H9 (cell line): ENCODE measurements around the gene SLC39A2. TPM values are rescaled to one million over a fixed set of nuclear protein-coding genes. Genes with fewer than 3 reads are reported as not detected.
A peak's percentile ranks its signal among the peaks of the same experiment; 100 is the strongest.

ENCODE experiments used
- DNase-seq: peaks from one replicate; pipeline ENCODE4 v3.0.0-alpha.2; 2017
- H2AFZ ChIP-seq: one replicate; pipeline ENCODE4 v1.6.1; 2013; ENCODE audit warnings: mild to moderate bottlenecking, low read length, control low read depth, moderate library complexity
- H2AK5ac ChIP-seq: 2 replicates; pipeline ENCODE4 v1.6.1; 2013; ENCODE audit warnings: low read length, control low read depth, mixed read lengths; ENCODE audit not compliant: insufficient read length
- H2BK120ac ChIP-seq: one replicate; pipeline ENCODE4 v1.6.1; 2013; ENCODE audit warnings: low read depth, mild to moderate bottlenecking, low read length, control low read depth, inconsistent platforms; ENCODE audit not compliant: poor library complexity, severe bottlenecking
- H2BK12ac ChIP-seq: 2 replicates; pipeline ENCODE4 v1.6.1; 2013; ENCODE audit warnings: low read length, control low read depth, mixed read lengths, low read depth; ENCODE audit not compliant: insufficient read length
- H2BK15ac ChIP-seq: 2 replicates; pipeline ENCODE4 v1.6.1; 2013; ENCODE audit warnings: low read depth, low read length, control low read depth
- H2BK20ac ChIP-seq: one replicate; pipeline ENCODE4 v1.6.1; 2013; ENCODE audit warnings: low read depth, mild to moderate bottlenecking, low read length, control low read depth, inconsistent platforms; ENCODE audit not compliant: poor library complexity, severe bottlenecking
- H2BK5ac ChIP-seq: 2 replicates; pipeline ENCODE4 v1.6.1; 2013; ENCODE audit warnings: low read length, control low read depth, mixed read lengths; ENCODE audit not compliant: insufficient read length
- H3K14ac ChIP-seq: 2 replicates; pipeline ENCODE4 v1.6.1; 2013; ENCODE audit warnings: low read length, control low read depth; ENCODE audit not compliant: insufficient read depth
- H3K18ac ChIP-seq: 2 replicates; pipeline ENCODE4 v1.6.1; 2013; ENCODE audit warnings: low read depth, mild to moderate bottlenecking, mixed read lengths, low read length, control low read depth; ENCODE audit not compliant: insufficient read length
- H3K23ac ChIP-seq: 2 replicates; pipeline ENCODE4 v1.6.1; 2013; ENCODE audit warnings: low read length, control low read depth, mixed read lengths, low read depth; ENCODE audit not compliant: insufficient read length
- H3K23me2 ChIP-seq: 2 replicates; pipeline ENCODE4 v1.6.1; 2013; ENCODE audit warnings: low read depth, mild to moderate bottlenecking, mixed read lengths, low read length, control low read depth; ENCODE audit not compliant: insufficient read length, poor library complexity, severe bottlenecking
- H3K27ac ChIP-seq: 2 replicates; pipeline ENCODE4 v1.5.1; 2013; ENCODE audit warnings: low read length, control low read depth, mixed read lengths, low read depth; ENCODE audit not compliant: insufficient read length
- H3K27me3 ChIP-seq: 2 replicates; pipeline ENCODE4 v1.6.1; 2013; ENCODE audit warnings: low read length, control low read depth, inconsistent platforms; ENCODE audit not compliant: insufficient read depth
- H3K4ac ChIP-seq: 2 replicates; pipeline ENCODE4 v1.6.1; 2013; ENCODE audit warnings: low read depth, mild to moderate bottlenecking, control low read depth, inconsistent platforms, low read length, moderate library complexity
- H3K4me1 ChIP-seq: 2 replicates; pipeline ENCODE4 v1.6.1; 2013; ENCODE audit warnings: low read length, control low read depth, inconsistent platforms; ENCODE audit not compliant: insufficient read depth
- H3K4me2 ChIP-seq: 2 replicates; pipeline ENCODE4 v1.6.1; 2013; ENCODE audit warnings: low read length, control low read depth, mixed read lengths; ENCODE audit not compliant: insufficient read length, insufficient read depth
- H3K56ac ChIP-seq: 2 replicates; pipeline ENCODE4 v1.6.1; 2013; ENCODE audit warnings: low read depth, mild to moderate bottlenecking, mixed read lengths, low read length, control low read depth; ENCODE audit not compliant: insufficient read length
- H3K79me1 ChIP-seq: 2 replicates; pipeline ENCODE4 v1.6.1; 2013; ENCODE audit warnings: low read depth, mild to moderate bottlenecking, moderate library complexity, low read length, control low read depth, inconsistent platforms; ENCODE audit not compliant: insufficient read depth, poor library complexity, severe bottlenecking
- H3K79me2 ChIP-seq: 2 replicates; pipeline ENCODE4 v1.6.1; 2013; ENCODE audit warnings: low read length, control low read depth, inconsistent platforms; ENCODE audit not compliant: insufficient read depth
- H3K9ac ChIP-seq: 2 replicates; pipeline ENCODE4 v1.6.1; 2013; ENCODE audit warnings: low read length, control low read depth, mixed read lengths; ENCODE audit not compliant: insufficient read length; ENCODE audit errors: extremely low read depth
- H3K9me3 ChIP-seq: one replicate; pipeline ENCODE4 v1.6.1; 2013; ENCODE audit warnings: low read depth, low read length, inconsistent platforms; ENCODE audit not compliant: control insufficient read depth
- H3T11ph ChIP-seq: one replicate; pipeline ENCODE4 v1.6.1; 2013; ENCODE audit warnings: mild to moderate bottlenecking, low read length, control low read depth, inconsistent platforms
- H4K20me1 ChIP-seq: one replicate; pipeline ENCODE4 v1.6.1; 2013; ENCODE audit not compliant: control insufficient read depth, insufficient read length, insufficient read depth
- H4K5ac ChIP-seq: 2 replicates; pipeline ENCODE4 v1.6.1; 2013; ENCODE audit warnings: low read depth, mild to moderate bottlenecking, mixed read lengths, low read length, control low read depth; ENCODE audit not compliant: insufficient read length
- H4K8ac ChIP-seq: replicated peaks from 2 replicates; pipeline ENCODE4 v1.6.1; 2013; ENCODE audit warnings: low read length, control low read depth, mixed read lengths, low read depth; ENCODE audit not compliant: insufficient read length
- H4K91ac ChIP-seq: 2 replicates; pipeline ENCODE4 v1.6.1; 2013; ENCODE audit warnings: low read depth, mild to moderate bottlenecking, moderate library complexity, mixed read lengths, low read length, control low read depth; ENCODE audit not compliant: insufficient read length
- H3K27ac Mint-ChIP-seq, 3 experiments: 2 replicates in 2 of 3; 3 replicates in 1 of 3; pipeline ENCODE4 v1.8.0; 2020 to 2021; ENCODE audit warnings: mixed read lengths in 3 of 3, mild to moderate bottlenecking in 1 of 3, moderate library complexity in 1 of 3
- H3K27me3 Mint-ChIP-seq: 2 replicates; pipeline ENCODE4 v1.8.0; 2021; ENCODE audit warnings: low read depth, mild to moderate bottlenecking, moderate library complexity, mixed read lengths
- H3K36me3 Mint-ChIP-seq, 3 experiments: 2 replicates in 2 of 3; 3 replicates in 1 of 3; pipeline ENCODE4 v1.8.0; 2020 to 2021; ENCODE audit warnings: low read depth in 3 of 3, mixed read lengths in 3 of 3; ENCODE audit not compliant: insufficient read depth in 1 of 3
- H3K4me1 Mint-ChIP-seq, 2 experiments: 2 replicates each; pipeline ENCODE4 v1.8.0; 2020; ENCODE audit warnings: mixed read lengths in 2 of 2
- H3K4me3 Mint-ChIP-seq, 2 experiments: 2 replicates in 1 of 2; 3 replicates in 1 of 2; pipeline ENCODE4 v1.8.0; 2020 to 2021; ENCODE audit warnings: mild to moderate bottlenecking in 2 of 2, mixed read lengths in 2 of 2, moderate library complexity in 1 of 2
- H3K9me3 Mint-ChIP-seq, 2 experiments: 2 replicates in 1 of 2; 3 replicates in 1 of 2; pipeline ENCODE4 v1.8.0; 2020; ENCODE audit warnings: mild to moderate bottlenecking in 2 of 2, mixed read lengths in 2 of 2, moderate library complexity in 1 of 2
- CTCF ChIP-seq: fragments of 200-600 bp; sonication (generic); conservative IDR thresholded peaks from 3 replicates; pipeline ENCODE4 v1.8.0; 2021; ENCODE audit warnings: antibody characterized with exemption, mild to moderate bottlenecking
- WGBS: extraction: QIAGEN DNeasy Blood & Tissue Kit; methylation state at CpG from one replicate; pipeline ENCODE4 v1.1.7; 2013; ENCODE audit warnings: missing lambda C conversion rate, low lambda C conversion rate, mixed read lengths; ENCODE audit not compliant: insufficient read length; ENCODE audit errors: extremely low coverage; 5-methylcytosine and 5-hydroxymethylcytosine counted together
- total RNA-seq: library from RNA; stranded (reverse); gene quantifications from 2 replicates; pipeline ENCODE4 v1.2.1, GENCODE V29; 2021

Gene SLC39A2
- total RNA-seq, 1 experiment from 2014 or later, result not detected

GRCh38 chr14:21026988-21027315 is 27.9 kb downstream of the SLC39A2 start:
- Histone ChIP-seq H2AK5ac (no peak overlapping the region), H3T11ph (no peak overlapping the region), H4K5ac (no peak overlapping the region), H2AFZ (no peak overlapping the region), H3K9ac (no peak overlapping the region), H2BK20ac (no peak overlapping the region), H2BK120ac (no peak overlapping the region), H2BK5ac (no peak overlapping the region), H3K14ac (no peak overlapping the region), H2BK15ac (no peak overlapping the region), H2BK12ac (no peak overlapping the region), H4K91ac (no peak overlapping the region), H3K56ac (no peak overlapping the region), H3K27me3 (peaks cover 8% of the 10 kb centered on the region; the same call in 1 of the 2 replicates), H3K27ac (no peak overlapping the region), H3K79me1 (no peaks in the 10 kb centered on the region), H3K4ac (no peak overlapping the region), H3K79me2 (no peaks in the 10 kb centered on the region), H4K8ac (no peak overlapping the region), H3K18ac (no peak overlapping the region), H3K4me2 (no peak overlapping the region), H3K23me2 (peaks cover 12% of the 10 kb centered on the region), H4K20me1 (no peaks in the 10 kb centered on the region), H3K9me3 (no peaks in the 10 kb centered on the region), H3K4me1 (peaks cover 4% of the 10 kb centered on the region; the same call in 1 of the 2 replicates), H3K23ac (no peak overlapping the region)
- no peak for TF ChIP-seq CTCF
- H3K9me3 Mint-ChIP-seq, result no peaks in the 10 kb centered on the region
- peak overlapping the region; percentile 25 to 68; a peak in 4 of 5 replicates for H3K4me3 Mint-ChIP-seq
- no peak for DNase-seq
- no peak overlapping the region; a peak in 2 of 7 replicates for H3K27ac Mint-ChIP-seq
- H3K36me3 Mint-ChIP-seq, result peaks cover 0 to 2% (median 1%) of the 10 kb centered on the region in 3 experiments; a peak in 1 of 7 replicates
- H3K4me1 Mint-ChIP-seq, result peaks cover 35 to 40% of the 10 kb centered on the region in 2 experiments
- H3K27me3 Mint-ChIP-seq, result peaks cover 63% of the 10 kb centered on the region
- WGBS, result no CpG with 5 or more reads among the region's 3 CpGs
